Measurements from ENCODE around the gene F2RL1.

The F2RL1 gene

GRCh38 chr5:76801803-76802195 is 17.0 kb upstream of the F2RL1 start:
- TF ChIP-seq TCF12 (IDR thresholded peaks at IDR 0.05; ENCODE audit: low read depth) (no peak), EGR1 (IDR thresholded peaks at IDR 0.05) (no peak), CREB1 (IDR thresholded peaks at IDR 0.05; ENCODE audit: low read depth) (no peak), REST (IDR thresholded peaks at IDR 0.05; ENCODE audit: low read depth) (no peak), EP300 (IDR thresholded peaks at IDR 0.05; ENCODE audit: borderline replicate concordance) (no peak), RAD21 (IDR thresholded peaks at IDR 0.05; ENCODE audit: low read depth) (no peak), TAF1 (IDR thresholded peaks at IDR 0.05; ENCODE audit: low read depth) (no peak), FOXM1 (IDR thresholded peaks at IDR 0.05; ENCODE audit: borderline replicate concordance, low read depth) (no peak), ZBTB7A (IDR thresholded peaks at IDR 0.05; ENCODE audit: low read depth) (no peak), NFIC (IDR thresholded peaks at IDR 0.05) (no peak), MAX (IDR thresholded peaks at IDR 0.05) (no peak), YY1 (IDR thresholded peaks at IDR 0.05; ENCODE audit: low read depth) (no peak), TEAD4 (IDR thresholded peaks at IDR 0.05) (no peak), CEBPB (IDR thresholded peaks at IDR 0.05) (no peak), USF1 (IDR thresholded peaks at IDR 0.05) (no peak)

- TF ChIP-seq TEAD4 (IDR thresholded peaks at IDR 0.05) (no peak), EP300 (IDR thresholded peaks at IDR 0.05; ENCODE audit: borderline replicate concordance) (no peak), TCF12 (IDR thresholded peaks at IDR 0.05; ENCODE audit: low read depth) (no peak), EGR1 (IDR thresholded peaks at IDR 0.05) (no peak), TAF1 (IDR thresholded peaks at IDR 0.05; ENCODE audit: low read depth) (no peak)
These were observed 14.6 kb upstream of the F2RL1 start for GRCh38 chr5:76804266-76804665.

- no peak for TF ChIP-seq NFIC (IDR thresholded peaks at IDR 0.05)
- TF ChIP-seq CEBPB (IDR thresholded peaks at IDR 0.05): no peak
- no peak for TF ChIP-seq TCF12 (IDR thresholded peaks at IDR 0.05; ENCODE audit: low read depth)
- no peak for TF ChIP-seq YY1 (IDR thresholded peaks at IDR 0.05; ENCODE audit: low read depth)
- no peak for TF ChIP-seq MAX (IDR thresholded peaks at IDR 0.05)
- no peak for TF ChIP-seq EP300 (IDR thresholded peaks at IDR 0.05; ENCODE audit: borderline replicate concordance)
- no peak for TF ChIP-seq REST (IDR thresholded peaks at IDR 0.05; ENCODE audit: low read depth)
- TF ChIP-seq RAD21 (IDR thresholded peaks at IDR 0.05; ENCODE audit: low read depth): no peak
- no peak for TF ChIP-seq ZBTB7A (IDR thresholded peaks at IDR 0.05; ENCODE audit: low read depth)
- no peak for TF ChIP-seq FOXM1 (IDR thresholded peaks at IDR 0.05; ENCODE audit: borderline replicate concordance, low read depth)
- no peak for TF ChIP-seq CREB1 (IDR thresholded peaks at IDR 0.05; ENCODE audit: low read depth)
- no peak for TF ChIP-seq EGR1 (IDR thresholded peaks at IDR 0.05)
- no peak for TF ChIP-seq TAF1 (IDR thresholded peaks at IDR 0.05; ENCODE audit: low read depth)
- no peak for TF ChIP-seq USF1 (IDR thresholded peaks at IDR 0.05)
- no peak for TF ChIP-seq TEAD4 (IDR thresholded peaks at IDR 0.05)
These were observed 12.9 kb upstream of the F2RL1 start for GRCh38 chr5:76805821-76806505.

GRCh38 chr5:76807296-76807695 is 11.5 kb upstream of the F2RL1 start:
- no peak for TF ChIP-seq EGR1 (IDR thresholded peaks at IDR 0.05)
- no peak for TF ChIP-seq TEAD4 (IDR thresholded peaks at IDR 0.05)
- TF ChIP-seq USF1 (IDR thresholded peaks at IDR 0.05): no peak
- TF ChIP-seq EP300 (IDR thresholded peaks at IDR 0.05; ENCODE audit: borderline replicate concordance): no peak
- no peak for TF ChIP-seq REST (IDR thresholded peaks at IDR 0.05; ENCODE audit: low read depth)
- TF ChIP-seq MAX (IDR thresholded peaks at IDR 0.05): no peak
- TF ChIP-seq ZBTB7A (IDR thresholded peaks at IDR 0.05; ENCODE audit: low read depth): no peak
